Liver (tissue), 3 donors: ENCODE measurements around the gene KCNQ1.
A peak's percentile ranks its signal among the peaks of the same experiment; 100 is the strongest.

ENCODE experiments used
- ATF3 ChIP-seq: IDR thresholded peaks from 2 replicates; pipeline ENCODE4 v1.6.1; 2016; ENCODE audit warnings: antibody characterized with exemption
- CTCF ChIP-seq: fragments of 150-350 bp; IDR thresholded peaks from 2 replicates; pipeline ENCODE4 v1.5.1; 2017; ENCODE audit warnings: improper control_type of control experiment, low read depth, low read length; ENCODE audit not compliant: missing input control
- EGR1 ChIP-seq, 2 donors: IDR thresholded peaks; 2 replicates each; pipeline ENCODE4 v1.6.1; 2016 to 2018; ENCODE audit warnings: antibody characterized with exemption in 2 of 2, low read depth in 2 of 2
- FOXA1 ChIP-seq: IDR thresholded peaks from 2 replicates; pipeline ENCODE4 v1.6.1; 2016; ENCODE audit warnings: antibody characterized with exemption
- GABPA ChIP-seq, 2 donors: IDR thresholded peaks in 1 of 2; conservative IDR thresholded peaks in 1 of 2; 2 replicates each; pipeline ENCODE4 v1.6.1; 2016; ENCODE audit warnings: antibody characterized with exemption in 2 of 2, mild to moderate bottlenecking in 1 of 2, moderate library complexity in 1 of 2
- MAX ChIP-seq: IDR thresholded peaks from 2 replicates; pipeline ENCODE4 v1.6.1; 2016; ENCODE audit warnings: antibody characterized with exemption
- NR2F2 ChIP-seq: IDR thresholded peaks from 2 replicates; pipeline ENCODE4 v1.6.1; 2016; ENCODE audit warnings: antibody characterized with exemption
- RAD21 ChIP-seq, 2 donors: IDR thresholded peaks; 2 replicates each; pipeline ENCODE4 v1.6.1; 2016; ENCODE audit warnings: antibody characterized with exemption in 2 of 2, mild to moderate bottlenecking in 2 of 2
- REST ChIP-seq: IDR thresholded peaks from 2 replicates; pipeline ENCODE4 v1.6.1; 2016; ENCODE audit warnings: antibody characterized with exemption, mild to moderate bottlenecking
- SP1 ChIP-seq: IDR thresholded peaks from 2 replicates; pipeline ENCODE4 v1.6.1; 2018; ENCODE audit warnings: antibody characterized with exemption, mild to moderate bottlenecking
- TAF1 ChIP-seq: conservative IDR thresholded peaks from 2 replicates; pipeline ENCODE4 v1.6.1; 2016; ENCODE audit warnings: antibody characterized with exemption, mild to moderate bottlenecking
- YY1 ChIP-seq: IDR thresholded peaks from 2 replicates; pipeline ENCODE4 v1.6.1; 2016; ENCODE audit warnings: antibody characterized with exemption, mild to moderate bottlenecking
- ZBTB33 ChIP-seq: IDR thresholded peaks from 2 replicates; pipeline ENCODE4 v1.6.1; 2016; ENCODE audit warnings: antibody characterized with exemption
- donor health status: healthy.
- donor health status: healthy.

GRCh38 chr11:2532704-2533586 is 88.1 kb downstream of the KCNQ1 start:
- TF ChIP-seq CTCF (peak; percentile 99), MAX (no peak), YY1 (no peak), SP1 (no peak), TAF1 (no peak), FOXA1 (no peak), GABPA (IDR thresholded peaks at IDR 0.05 in 1 of 2, conservative IDR thresholded peaks at IDR 0.05 in 1 of 2) (no peak), NR2F2 (no peak), RAD21 (IDR thresholded peaks at IDR 0.05) (peak; percentile 96 to 97), REST (no peak), ZBTB33 (no peak), EGR1 (IDR thresholded peaks at IDR 0.05; ENCODE audit: low read depth in 2 of 2) (no peak), ATF3 (no peak)
